PFSK-1 (cell line): Measurements from ENCODE around the gene VPS13D.
A peak's percentile ranks its signal among the peaks of the same experiment; 100 is the strongest.

ENCODE experiments used
- FOXP2 ChIP-seq: optimal IDR thresholded peaks from 2 replicates; pipeline ENCODE3; 2011; ENCODE audit warnings: borderline replicate concordance, control low read depth, inconsistent platforms; ENCODE audit not compliant: insufficient read depth; ENCODE audit errors: extremely low read length, extremely low read depth
- POLR2AphosphoS5 ChIP-seq: IDR thresholded peaks from 2 replicates; pipeline ENCODE4 v1.6.1; 2012; ENCODE audit warnings: low read depth, mild to moderate bottlenecking, control low read depth, low read length, moderate library complexity
- SIN3A ChIP-seq: IDR thresholded peaks from 2 replicates; pipeline ENCODE4 v1.6.1; 2012; ENCODE audit warnings: mild to moderate bottlenecking, low read length, moderate library complexity, borderline replicate concordance; ENCODE audit not compliant: insufficient read depth
- TAF1 ChIP-seq: IDR thresholded peaks from 2 replicates; pipeline ENCODE4 v1.6.1; 2012; ENCODE audit warnings: low read length, control low read depth, borderline replicate concordance; ENCODE audit not compliant: insufficient read depth
- TF ChIP-seq, protein P1 (sequence below), 2 experiments: IDR thresholded peaks; 2 replicates each; pipeline versions ENCODE4 v1.6.1 to v1.8.0; 2011 to 2012; ENCODE audit warnings: low read depth in 2 of 2, low read length in 2 of 2, control low read depth in 1 of 2, inconsistent platforms in 1 of 2, mild to moderate bottlenecking in 1 of 2, moderate library complexity in 1 of 2; ENCODE audit not compliant: insufficient read depth in 1 of 2

Gene VPS13D

GRCh38 chr1:12546771-12547585, 317.1 kb downstream of the VPS13D start:
- TF ChIP-seq FOXP2 (no peak), POLR2AphosphoS5 (no peak), SIN3A (no peak), TAF1 (no peak)
- TF ChIP-seq, protein P1, sequence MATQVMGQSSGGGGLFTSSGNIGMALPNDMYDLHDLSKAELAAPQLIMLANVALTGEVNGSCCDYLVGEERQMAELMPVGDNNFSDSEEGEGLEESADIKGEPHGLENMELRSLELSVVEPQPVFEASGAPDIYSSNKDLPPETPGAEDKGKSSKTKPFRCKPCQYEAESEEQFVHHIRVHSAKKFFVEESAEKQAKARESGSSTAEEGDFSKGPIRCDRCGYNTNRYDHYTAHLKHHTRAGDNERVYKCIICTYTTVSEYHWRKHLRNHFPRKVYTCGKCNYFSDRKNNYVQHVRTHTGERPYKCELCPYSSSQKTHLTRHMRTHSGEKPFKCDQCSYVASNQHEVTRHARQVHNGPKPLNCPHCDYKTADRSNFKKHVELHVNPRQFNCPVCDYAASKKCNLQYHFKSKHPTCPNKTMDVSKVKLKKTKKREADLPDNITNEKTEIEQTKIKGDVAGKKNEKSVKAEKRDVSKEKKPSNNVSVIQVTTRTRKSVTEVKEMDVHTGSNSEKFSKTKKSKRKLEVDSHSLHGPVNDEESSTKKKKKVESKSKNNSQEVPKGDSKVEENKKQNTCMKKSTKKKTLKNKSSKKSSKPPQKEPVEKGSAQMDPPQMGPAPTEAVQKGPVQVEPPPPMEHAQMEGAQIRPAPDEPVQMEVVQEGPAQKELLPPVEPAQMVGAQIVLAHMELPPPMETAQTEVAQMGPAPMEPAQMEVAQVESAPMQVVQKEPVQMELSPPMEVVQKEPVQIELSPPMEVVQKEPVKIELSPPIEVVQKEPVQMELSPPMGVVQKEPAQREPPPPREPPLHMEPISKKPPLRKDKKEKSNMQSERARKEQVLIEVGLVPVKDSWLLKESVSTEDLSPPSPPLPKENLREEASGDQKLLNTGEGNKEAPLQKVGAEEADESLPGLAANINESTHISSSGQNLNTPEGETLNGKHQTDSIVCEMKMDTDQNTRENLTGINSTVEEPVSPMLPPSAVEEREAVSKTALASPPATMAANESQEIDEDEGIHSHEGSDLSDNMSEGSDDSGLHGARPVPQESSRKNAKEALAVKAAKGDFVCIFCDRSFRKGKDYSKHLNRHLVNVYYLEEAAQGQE (IDR thresholded peaks at IDR 0.05; ENCODE audit: insufficient read depth in 1 of 2, low read depth in 2 of 2, low read length in 2 of 2) = no peak

GRCh38 chr1:12547586-12548225, 317.9 kb downstream of the VPS13D start:
- TF ChIP-seq, protein P1 (IDR thresholded peaks at IDR 0.05; ENCODE audit: insufficient read depth in 1 of 2, low read depth in 2 of 2, low read length in 2 of 2) = no peak
- TF ChIP-seq TAF1 = no peak
- no peak for TF ChIP-seq POLR2AphosphoS5
- TF ChIP-seq FOXP2 = no peak
- no peak for TF ChIP-seq SIN3A

DNA sequence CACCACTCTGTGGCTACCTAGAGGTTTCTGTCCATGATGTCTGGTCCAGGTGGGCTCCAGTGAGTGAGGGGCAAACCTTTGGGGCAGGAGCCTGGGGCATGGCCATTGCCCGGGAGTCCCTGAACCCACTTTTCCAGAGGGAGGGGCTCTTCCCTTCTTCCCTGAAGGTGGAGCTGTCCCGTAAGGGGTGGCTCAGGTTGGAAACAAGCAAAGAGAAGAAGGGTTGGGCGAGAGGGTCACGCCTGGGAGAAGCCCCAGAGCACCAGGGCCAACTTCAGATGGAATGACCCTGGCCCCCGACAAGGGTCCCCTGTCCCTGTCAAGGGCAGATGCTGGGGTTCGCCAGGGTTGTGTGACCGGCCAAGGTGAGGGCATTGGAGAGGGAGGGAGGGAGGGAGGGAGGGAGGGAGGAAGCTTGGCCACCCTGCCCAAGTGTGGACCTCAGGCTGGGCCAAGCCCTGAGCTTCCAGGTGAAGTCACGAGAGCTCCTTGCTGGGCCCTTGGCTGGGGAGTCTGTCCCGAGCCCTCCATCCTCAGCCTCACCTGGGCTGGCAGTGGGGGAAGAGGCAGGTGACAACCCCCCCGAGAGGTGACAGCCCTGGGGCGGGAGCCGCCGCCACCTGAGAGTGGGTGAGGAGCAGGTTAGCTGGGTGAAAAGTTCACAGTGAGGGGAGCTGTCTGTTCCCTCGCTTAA, 318.6 kb downstream of the VPS13D start:
- TF ChIP-seq SIN3A (no peak), FOXP2 (no peak), POLR2AphosphoS5 (no peak)

GRCh38 chr1:12548973-12549459, 319.2 kb downstream of the VPS13D start:
- TF ChIP-seq, protein P1 (IDR thresholded peaks at IDR 0.05; ENCODE audit: insufficient read depth in 1 of 2, low read depth in 2 of 2, low read length in 2 of 2) = no peak
- TF ChIP-seq SIN3A (no peak), POLR2AphosphoS5 (no peak), FOXP2 (peak; percentile 68)

GRCh38 chr1:12549460-12550349, 319.9 kb downstream of the VPS13D start:
- no peak for TF ChIP-seq SIN3A
- TF ChIP-seq FOXP2 = peak; percentile 61
- TF ChIP-seq, protein P1 (IDR thresholded peaks at IDR 0.05; ENCODE audit: insufficient read depth in 1 of 2, low read depth in 2 of 2, low read length in 2 of 2) = no peak
- no peak for TF ChIP-seq TAF1
- no peak for TF ChIP-seq POLR2AphosphoS5
